Fibroblast of pulmonary artery (primary cell): ENCODE results near the gene PYGO1.
"Not testable (repeated sequence)": the region's sequence is repeated elsewhere in the genome, so short reads cannot be mapped to it uniquely, and the experiment has no call there.

Experiments used
- DNase-seq: peaks from one replicate; pipeline ENCODE4 v3.0.0-alpha.2; 2010; ENCODE audit warnings: low read depth
- H3K4me3 ChIP-seq: replicated peaks from 2 replicates; pipeline ENCODE4 v1.5.1; 2011; ENCODE audit warnings: low read depth, mild to moderate bottlenecking, control low read depth, low read length, moderate library complexity
- CTCF ChIP-seq: IDR thresholded peaks from 2 replicates; pipeline ENCODE4 v1.5.1; 2011; ENCODE audit warnings: mild to moderate bottlenecking, control low read depth, low read length, inconsistent platforms; ENCODE audit errors: missing control alignments

PYGO1 gene

DNA sequence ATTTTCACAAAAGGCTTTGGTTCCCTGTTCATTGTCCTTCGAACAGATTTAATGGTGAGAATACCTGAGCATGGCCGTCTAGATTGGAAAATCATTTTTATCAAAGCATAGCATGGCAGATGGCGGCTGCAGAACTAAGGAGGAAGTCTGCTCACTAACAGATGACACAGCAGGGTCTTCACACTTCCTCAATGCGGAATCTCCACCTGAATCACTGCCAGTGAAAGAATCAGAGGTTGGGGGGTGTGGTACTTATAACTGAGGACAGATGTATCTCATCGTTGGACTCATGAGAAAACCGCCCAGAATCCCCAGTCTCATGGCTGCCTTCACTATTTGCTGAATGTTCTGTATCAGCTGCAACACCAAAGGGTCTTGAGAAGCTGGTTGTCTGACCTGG lies 31.6 kb upstream of the PYGO1 start:
- TF ChIP-seq CTCF = no peak
- H3K4me3 ChIP-seq = no peak overlapping the region
- DNase-seq = no peak

DNA sequence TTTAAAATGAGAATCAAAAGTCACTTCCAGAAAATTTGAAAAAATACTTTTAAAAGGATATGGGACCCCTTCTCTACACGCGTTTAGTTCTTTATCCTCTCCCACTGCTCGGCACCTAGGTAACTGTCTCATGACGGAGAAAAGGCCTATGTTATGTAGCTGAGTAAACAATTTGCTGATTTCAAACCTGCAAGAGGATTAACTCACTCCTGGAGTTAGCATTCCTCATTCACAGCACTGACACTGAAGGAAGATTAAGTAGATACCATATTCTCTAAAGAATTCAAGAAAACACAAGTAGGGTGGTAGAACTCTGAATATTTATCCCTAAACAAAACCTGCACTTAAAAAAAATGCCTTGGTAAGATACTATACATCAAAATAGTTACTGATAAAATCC lies 30.2 kb upstream of the PYGO1 start:
- DNase-seq = no peak
- H3K4me3 ChIP-seq = no peak overlapping the region
- no peak for TF ChIP-seq CTCF

DNA sequence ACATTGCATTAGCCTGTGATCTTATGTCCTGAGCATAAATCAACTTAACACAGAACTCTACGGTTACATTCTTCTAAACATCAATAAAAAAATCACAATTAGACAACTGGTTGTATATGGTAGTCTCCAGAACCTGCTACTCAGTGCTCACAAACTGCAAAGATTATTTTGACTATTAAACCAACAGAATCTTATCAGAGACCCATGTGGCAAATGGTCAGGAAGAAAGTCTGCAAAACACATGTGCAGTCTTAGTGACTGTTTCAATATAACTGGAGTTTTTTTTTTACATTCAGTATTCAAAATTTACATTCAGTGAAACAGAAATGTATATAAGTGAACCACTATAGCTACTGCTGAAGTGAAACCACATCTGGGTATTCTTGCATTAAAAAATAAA lies 27.3 kb upstream of the PYGO1 start:
- no peak overlapping the region for H3K4me3 ChIP-seq
- DNase-seq = no peak
- no peak for TF ChIP-seq CTCF

- no peak for DNase-seq
- no peak for TF ChIP-seq CTCF
- H3K4me3 ChIP-seq = no peak overlapping the region
Measured at GRCh38 chr15:55613727-55614126, 25.6 kb upstream of the PYGO1 start.

DNA sequence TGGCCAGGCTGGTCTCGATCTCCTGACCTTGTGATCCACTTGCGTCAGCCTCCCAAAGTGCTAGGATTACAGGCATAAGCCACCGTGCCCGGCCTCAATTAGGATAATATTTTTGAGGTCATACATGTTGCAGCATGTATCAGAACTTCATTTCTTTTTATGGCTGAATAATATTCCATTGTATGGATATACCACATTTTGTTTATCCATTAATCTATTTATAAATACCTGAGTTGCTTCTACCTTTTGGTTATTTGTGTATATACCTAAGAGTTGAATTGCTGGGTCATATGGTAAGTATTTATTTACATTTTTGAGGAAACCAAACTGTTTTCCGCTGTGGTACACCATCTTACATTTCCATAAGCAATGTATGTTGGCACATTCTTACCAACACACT lies 18.1 kb upstream of the PYGO1 start:
- no peak for TF ChIP-seq CTCF
- DNase-seq = no peak
- H3K4me3 ChIP-seq = no peak overlapping the region

DNA sequence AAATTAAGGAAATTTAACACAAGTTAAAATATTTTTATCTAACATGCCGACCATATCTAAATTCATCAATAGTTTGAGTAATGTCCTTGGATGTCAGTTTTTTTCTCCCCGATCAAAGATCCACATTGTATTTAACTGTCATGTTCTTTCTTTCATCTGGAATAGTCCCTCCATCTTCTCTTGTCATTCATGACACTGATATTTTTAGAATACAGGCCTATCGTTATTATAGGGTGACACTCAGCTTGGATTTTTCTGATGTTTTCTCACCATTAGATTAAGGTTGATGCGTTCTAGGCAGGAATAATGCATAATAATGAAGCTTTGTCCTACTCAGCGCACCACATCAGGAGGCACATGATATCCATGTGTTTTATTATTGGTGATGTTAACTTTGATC lies 13.2 kb upstream of the PYGO1 start:
- no peak overlapping the region for H3K4me3 ChIP-seq
- no peak for TF ChIP-seq CTCF
- no peak for DNase-seq

DNA sequence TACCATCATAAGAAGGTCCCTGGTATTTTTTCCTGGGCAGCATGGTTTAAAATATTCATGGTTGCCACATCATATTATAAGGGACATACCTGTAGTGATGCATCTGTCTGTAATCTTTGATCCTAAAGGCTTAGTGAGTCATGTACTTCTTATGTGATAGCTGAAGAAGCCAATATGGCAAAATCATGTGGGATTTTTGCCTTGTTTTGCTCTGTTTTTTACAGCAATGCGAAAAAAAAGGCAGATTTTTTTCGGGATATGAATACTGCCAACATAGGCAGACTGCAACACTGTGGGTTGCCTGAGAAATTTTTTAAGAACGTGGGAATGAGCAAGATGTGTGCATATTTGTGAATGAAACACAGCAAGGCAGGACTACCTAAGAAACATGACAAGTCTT lies 11.3 kb upstream of the PYGO1 start:
- DNase-seq = no peak
- no peak overlapping the region for H3K4me3 ChIP-seq
- no peak for TF ChIP-seq CTCF

GRCh38 chr15:55593019-55593418 lies 4.9 kb upstream of the PYGO1 start:
- not testable (repeated sequence) for DNase-seq, H3K4me3 ChIP-seq
